Adrenal gland (tissue), 12 donors: Measurements from ENCODE around the gene NME9. TPM values are rescaled to one million over a fixed set of nuclear protein-coding genes. Genes with fewer than 3 reads are reported as not detected.

Experiments used
- DNase-seq, 7 donors: peaks; one replicate each; pipeline ENCODE4 v3.0.0-alpha.2; 2019 to 2020
- H3K27ac ChIP-seq, 5 donors: fragments of 200-600 bp; sonication (generic) in 4 of 5; 1 replicate in 3 of 5; 2 replicates in 2 of 5; pipeline versions ENCODE4 v1.5.1 to v1.8.0; 2016 to 2020; ENCODE audit warnings: mild to moderate bottlenecking in 1 of 5
- H3K27me3 ChIP-seq: fragments of 200-600 bp; 2 replicates; pipeline ENCODE4 v1.8.0; 2021
- H3K36me3 ChIP-seq, 2 donors: fragments of 200-600 bp; replicated peaks in 1 of 2; 1 replicate in 1 of 2; 2 replicates in 1 of 2; pipeline versions ENCODE4 v1.5.1 to v1.8.0; 2018 to 2022
- H3K4me1 ChIP-seq, 2 donors: fragments of 200-600 bp; replicated peaks in 1 of 2; 1 replicate in 1 of 2; 2 replicates in 1 of 2; pipeline versions ENCODE4 v1.5.1 to v1.8.0; 2018 to 2021
- H3K4me3 ChIP-seq, 4 donors: fragments of 200-600 bp; sonication (generic) in 3 of 4; one replicate each; pipeline ENCODE4 v1.5.1; 2016 to 2018
- H3K9me3 ChIP-seq, 3 donors: fragments of 200-600 bp; sonication (generic) in 1 of 3; replicated peaks in 1 of 3; 1 replicate in 2 of 3; 2 replicates in 1 of 3; pipeline versions ENCODE4 v1.5.1 to v1.8.0; 2016 to 2021
- CTCF ChIP-seq, 6 experiments: fragments of 450-650 bp in 4 of 6; fragments of 200-600 bp in 2 of 6; sonication (generic) in 1 of 6; IDR thresholded peaks; 1 replicate in 5 of 6; 2 replicates in 1 of 6; pipeline versions ENCODE4 v1.5.1 to v1.8.0; 2016 to 2021; ENCODE audit warnings: antibody characterized with exemption in 6 of 6, mild to moderate bottlenecking in 2 of 6, moderate library complexity in 1 of 6
- POLR2A ChIP-seq, 2 donors: fragments of 450-650 bp; IDR thresholded peaks; one replicate each; pipeline ENCODE4 v1.6.1; 2017; ENCODE audit warnings: antibody characterized with exemption in 2 of 2, mild to moderate bottlenecking in 2 of 2, moderate library complexity in 1 of 2
- WGBS, 4 donors: extraction: QIAGEN DNeasy Blood & Tissue Kit in 2 of 4; methylation state at CpG; one replicate each; pipeline versions ENCODE4 v1.1.5 to v1.1.7; 2013 to 2017; 5-methylcytosine and 5-hydroxymethylcytosine counted together
- intact Hi-C, 2 donors: fragments of 100-400 bp; cut with DNase I; formaldehyde crosslinking; loops; one replicate each; pipeline versions ENCODE4 v1.14.1 to v1.15.0; 2022 to 2023
- polyA plus RNA-seq, 3 donors: library from polyadenylated mRNA; stranded (reverse); fragments of 200-250 nt in 2 of 3; fragments of 350-450 nt in 1 of 3; fragmentation: Illumina TruSeq in 1 of 3; extraction: RNeasy Lipid Tissue Mini Kit (QIAGEN cat#74804) in 1 of 3; gene quantifications; one replicate each; pipeline ENCODE4 v1.2.3, GENCODE V29; 2013 to 2014
- total RNA-seq, 9 donors: library from RNA; depleted of rRNA in 4 of 9; stranded (reverse); fragments of >200 nt in 4 of 9; fragments of 120-200 nt in 1 of 9; fragmentation: NEBNext Ultra II Directional in 1 of 9; extraction: Animal tissue kit (Norgen Biotek cat#: 25700) in 1 of 9; gene quantifications; one replicate each; pipeline versions ENCODE4 v1.1.0 to v1.2.4, GENCODE V29; 2013 to 2023
- donor health status: healthy with polysubstance abuse.
- donor health status: Bipolar disorder and iron deficiency.
- donor health status: DM: yes; HTN: yes; CAD: no.
- donor health status: DM: no; HTN: no; CAD: no.
- donor health status: DM: no; HTN: no; CAD: no.
- donor health status: DM: yes; HTN: yes; CAD: no.

NME9 gene
- total and polyA plus RNA-seq, 12 donors, result 0.46 to 2.6 (median 0.77) TPM; not detected in 5

DNA sequence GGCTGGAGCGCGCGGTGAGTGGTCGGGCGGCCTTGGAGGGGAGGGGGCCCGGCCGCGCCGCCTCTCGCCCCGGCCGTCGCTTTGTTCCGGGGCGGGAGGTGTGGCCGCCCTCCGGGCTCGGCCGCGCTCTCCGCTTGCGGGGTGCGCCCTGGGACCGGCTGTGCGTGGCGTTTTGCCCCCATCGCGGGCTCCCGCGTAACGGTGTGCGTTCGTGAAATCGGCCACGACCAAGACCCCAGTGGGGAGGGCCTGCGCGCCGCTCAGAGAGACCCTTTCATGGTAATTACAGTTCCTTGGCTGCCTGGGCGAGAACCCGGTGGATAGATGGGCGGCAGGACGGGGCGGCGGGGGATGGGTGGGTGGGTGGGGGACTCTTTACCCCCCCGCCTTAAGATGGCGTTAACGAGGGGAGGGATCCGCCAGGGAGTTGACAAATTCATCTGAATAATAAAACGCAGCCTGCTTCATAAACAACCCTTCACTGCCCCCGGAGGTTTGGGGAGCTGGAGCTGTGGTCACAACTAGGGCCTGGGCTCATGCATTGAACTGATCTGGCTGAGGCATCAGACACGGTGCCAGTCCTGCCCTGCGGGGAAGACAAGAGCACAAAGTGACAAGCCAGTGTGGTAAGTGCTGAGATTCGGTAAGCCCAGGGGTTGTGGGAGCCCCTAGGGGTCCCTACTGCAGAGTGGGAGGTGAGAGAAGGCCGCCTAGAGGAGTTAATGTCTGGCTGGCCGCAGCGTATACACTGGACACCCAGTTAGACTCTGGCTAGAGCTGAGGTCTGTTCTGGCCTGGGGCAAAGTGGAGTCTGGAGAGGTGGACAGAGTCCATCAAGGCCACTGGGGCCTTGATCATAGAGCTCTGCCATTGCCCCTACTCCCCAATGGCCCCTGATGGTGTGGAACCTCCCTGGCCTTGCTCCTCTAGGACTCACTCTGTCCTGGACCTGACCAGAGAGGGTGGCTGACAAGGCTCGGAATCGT, 19.4 kb upstream of the NME9 start:
- TF ChIP-seq POLR2A (IDR thresholded peaks at IDR 0.05) (peak in 1 of 2 donors; percentile 3), CTCF (IDR thresholded peaks at IDR 0.05) (no peak)
- intact Hi-C loops, result no loop called here
- Histone ChIP-seq H3K27ac (peak overlapping the region; percentile 83 to 99 (median 89)), H3K27me3 (no peaks in the 10 kb centered on the region), H3K4me1 (peaks cover 15 to 48% of the 10 kb centered on the region in 2 donors), H3K4me3 (peak overlapping the region; percentile 38 to 85 (median 64)), H3K9me3 (no peaks in the 10 kb centered on the region), H3K36me3 (no peaks in the 10 kb centered on the region)
- DNase-seq, result peak; percentile 40 to 72 (median 54)
- WGBS, 4 donors, result 3 to 19% (median 9%) methylated on average over 9 to 58 of the region's 58 CpGs

GRCh38 chr3:138347960-138348753, 18.5 kb upstream of the NME9 start, which contains the start of gene MRAS:
MRAS (plus strand) TSS chr3:138348579; CDS start chr3:138372884, 24,305 bp downstream.
- peak; percentile 81 to 87 (median 85) for DNase-seq
- Histone ChIP-seq H3K4me1 (peaks cover 15 to 48% of the 10 kb centered on the region in 2 donors), H3K36me3 (no peaks in the 10 kb centered on the region), H3K27me3 (no peaks in the 10 kb centered on the region), H3K9me3 (no peaks in the 10 kb centered on the region), H3K27ac (peak within 1 kb of the TSS; percentile 83 to 99 (median 89)), H3K4me3 (peak within 1 kb of the TSS; percentile 38 to 85 (median 64))
- intact Hi-C loops, result no loop called here
- 0 to 2% (median 0%) methylated on average over 28 to 93 of the region's 93 CpGs for WGBS, 4 donors
- peak; percentile 87 to 90 for TF ChIP-seq POLR2A (IDR thresholded peaks at IDR 0.05)
- peak in 4 of 6 experiments; percentile 20 to 42 (median 39) for TF ChIP-seq CTCF (IDR thresholded peaks at IDR 0.05)

DNA sequence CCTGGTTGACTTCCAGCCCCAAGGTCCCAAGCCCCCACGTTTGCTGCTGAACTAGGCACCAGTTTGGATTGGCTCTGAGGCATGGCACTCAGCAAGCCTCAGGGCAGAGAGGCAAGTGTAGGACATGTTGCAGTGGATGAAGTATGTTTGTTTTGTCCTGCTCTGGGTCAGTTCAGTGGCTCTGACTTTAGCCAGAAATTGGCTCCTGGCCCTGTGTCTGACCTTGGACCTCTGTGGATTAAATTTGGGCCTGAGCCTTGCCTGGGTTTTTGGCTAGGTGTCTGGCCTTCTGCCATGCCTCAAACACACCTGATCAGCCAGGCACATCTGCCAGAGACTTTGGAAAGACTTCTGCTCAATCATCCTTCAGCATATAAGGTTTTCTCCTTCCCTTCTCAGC, 15.1 kb upstream of the NME9 start:
- Histone ChIP-seq H3K36me3 (no peaks in the 10 kb centered on the region), H3K4me3 (no peak overlapping the region), H3K27ac (peak overlapping the region in 2 of 5 donors; percentile 9 to 71), H3K27me3 (no peaks in the 10 kb centered on the region), H3K9me3 (no peaks in the 10 kb centered on the region), H3K4me1 (peaks cover 7 to 18% of the 10 kb centered on the region in 2 donors)
- no peak for TF ChIP-seq POLR2A (IDR thresholded peaks at IDR 0.05)
- TF ChIP-seq CTCF (IDR thresholded peaks at IDR 0.05), result no peak
- intact Hi-C loops, result no loop called here
- 29 to 40% (median 32%) methylated on average over 1 of the region's 1 CpG for WGBS, 4 donors
- DNase-seq, result peak in 5 of 7 donors; percentile 52 to 72 (median 58)

GRCh38 chr3:138340511-138340910, 10.9 kb upstream of the NME9 start:
- 82 to 97% (median 87%) methylated on average over 5 of the region's 5 CpGs for WGBS, 4 donors
- intact Hi-C loops, result no loop called here
- Histone ChIP-seq H3K27ac (no peak overlapping the region), H3K36me3 (no peaks in the 10 kb centered on the region), H3K4me3 (no peak overlapping the region), H3K27me3 (no peaks in the 10 kb centered on the region), H3K9me3 (no peaks in the 10 kb centered on the region), H3K4me1 (peaks cover 0 to 16% of the 10 kb centered on the region in 2 donors)
- no peak for DNase-seq
- TF ChIP-seq POLR2A (IDR thresholded peaks at IDR 0.05), result no peak
- TF ChIP-seq CTCF (IDR thresholded peaks at IDR 0.05), result no peak
